Neural cell (in vitro differentiated cells): ENCODE data around the gene TRMT11. TPM values are rescaled to one million over a fixed set of nuclear protein-coding genes. Genes with fewer than 3 reads are reported as not detected.

ENCODE experiments used
- H2AFZ ChIP-seq: fragments of 200-600, 300-800 bp; sonication (generic), shearing (Covaris generic); 2 replicates; pipeline ENCODE4 v1.6.0; 2014; ENCODE audit warnings: low read depth, mild to moderate bottlenecking, antibody characterized with exemption, low read length, moderate library complexity
- H3F3A ChIP-seq: fragments of 200-600 bp; shearing (Covaris generic); 2 replicates; pipeline ENCODE4 v1.6.1; 2016; ENCODE audit warnings: mild to moderate bottlenecking, moderate library complexity, mixed read lengths, antibody characterized with exemption, low read length; ENCODE audit not compliant: insufficient read depth, poor library complexity, severe bottlenecking
- H3K27ac ChIP-seq: fragments of 200-600, 300-800 bp; sonication (generic), shearing (Covaris generic); 2 replicates; pipeline ENCODE4 v1.5.1; 2014; ENCODE audit warnings: mild to moderate bottlenecking, low read length, moderate library complexity
- H3K27me3 ChIP-seq: fragments of 300-800, 200-600 bp; sonication (generic), shearing (Covaris generic); 2 replicates; pipeline ENCODE4 v1.6.0; 2014; ENCODE audit warnings: mild to moderate bottlenecking, low read depth, low read length, moderate library complexity; ENCODE audit not compliant: insufficient read depth
- H3K36me3 ChIP-seq: fragments of 300-800, 200-600 bp; sonication (generic), shearing (Covaris generic); 2 replicates; pipeline ENCODE4 v1.5.1; 2014; ENCODE audit warnings: mild to moderate bottlenecking, antibody characterized with exemption, low read length, moderate library complexity; ENCODE audit not compliant: insufficient read depth
- H3K4me2 ChIP-seq: fragments of 300-800, 200-600 bp; sonication (generic), shearing (Covaris generic); 2 replicates; pipeline ENCODE4 v1.6.0; 2014; ENCODE audit warnings: mild to moderate bottlenecking, low read length
- H3K4me3 ChIP-seq: fragments of 300-800, 200-600 bp; sonication (generic), shearing (Covaris generic); 2 replicates; pipeline ENCODE4 v1.5.1; 2014; ENCODE audit warnings: mild to moderate bottlenecking, low read length, moderate library complexity
- H3K79me2 ChIP-seq: fragments of 200-600 bp; shearing (Covaris generic); replicated peaks from 2 replicates; pipeline ENCODE4 v1.6.0; 2014; ENCODE audit warnings: mild to moderate bottlenecking, low read length, moderate library complexity; ENCODE audit not compliant: insufficient read depth
- H3K9ac ChIP-seq: fragments of 300-800, 200-600 bp; sonication (generic), shearing (Covaris generic); 2 replicates; pipeline ENCODE4 v1.6.1; 2016; ENCODE audit warnings: mild to moderate bottlenecking, low read length, mixed read lengths
- H3K9me2 ChIP-seq: fragments of 200-600 bp; shearing (Covaris generic); 2 replicates; pipeline ENCODE4 v1.6.1; 2016; ENCODE audit warnings: mild to moderate bottlenecking, low read length, mixed read lengths; ENCODE audit not compliant: insufficient read depth
- H3K9me3 ChIP-seq: fragments of 200-600, 300-800 bp; sonication (generic), shearing (Covaris generic); 2 replicates; pipeline ENCODE4 v1.6.1; 2016; ENCODE audit warnings: mild to moderate bottlenecking, mixed run types, low read length, moderate library complexity, mixed read lengths
- H4K20me1 ChIP-seq: fragments of 200-600 bp; shearing (Covaris generic); 2 replicates; pipeline ENCODE4 v1.6.1; 2016; ENCODE audit warnings: mild to moderate bottlenecking, mixed run types; ENCODE audit not compliant: insufficient read depth
- CTCF ChIP-seq: fragments of 450-650 bp; IDR thresholded peaks from 2 replicates; pipeline ENCODE4 v1.5.1; 2014; ENCODE audit warnings: antibody characterized with exemption, mild to moderate bottlenecking, moderate library complexity; ENCODE audit not compliant: poor library complexity, severe bottlenecking
- EP300 ChIP-seq: fragments of 450-650 bp; conservative IDR thresholded peaks from 2 replicates; pipeline ENCODE4 v1.6.1; 2014; ENCODE audit warnings: antibody characterized with exemption, mild to moderate bottlenecking, moderate library complexity; ENCODE audit not compliant: poor library complexity, severe bottlenecking
- EZH2 ChIP-seq: fragments of 200-600, 300-800 bp; shearing (Covaris generic), sonication (generic); IDR thresholded peaks from 2 replicates; pipeline ENCODE4 v1.6.1; 2014; ENCODE audit warnings: antibody characterized with exemption, low read length, borderline replicate concordance, mild to moderate bottlenecking; ENCODE audit not compliant: insufficient read depth, poor library complexity, severe bottlenecking
- MXI1 ChIP-seq: fragments of 450-650 bp; conservative IDR thresholded peaks from 2 replicates; pipeline ENCODE4 v1.6.1; 2014; ENCODE audit warnings: antibody characterized with exemption, mild to moderate bottlenecking; ENCODE audit not compliant: poor library complexity, severe bottlenecking
- POLR2AphosphoS5 ChIP-seq: IDR thresholded peaks from 2 replicates; pipeline ENCODE4 v1.6.1; 2012
- RAD21 ChIP-seq: fragments of 450-650 bp; conservative IDR thresholded peaks from 2 replicates; pipeline ENCODE4 v1.6.1; 2014; ENCODE audit warnings: antibody characterized with exemption, mild to moderate bottlenecking, moderate library complexity
- REST ChIP-seq: IDR thresholded peaks from 2 replicates; pipeline ENCODE4 v1.6.1; 2012; ENCODE audit warnings: borderline replicate concordance
- SMC3 ChIP-seq: fragments of 450-650 bp; conservative IDR thresholded peaks from 2 replicates; pipeline ENCODE4 v1.6.1; 2014; ENCODE audit warnings: antibody characterized with exemption, mild to moderate bottlenecking, moderate library complexity; ENCODE audit not compliant: poor library complexity
- TAF1 ChIP-seq: IDR thresholded peaks from 2 replicates; pipeline ENCODE4 v1.6.1; 2012; ENCODE audit warnings: low read depth
- polyA plus RNA-seq: library from polyadenylated mRNA; depleted of rRNA; stranded (reverse); fragments of >200 nt; gene quantifications from 2 replicates; pipeline ENCODE4 v1.2.3, GENCODE V29; 2014

Gene TRMT11
- polyA plus RNA-seq, 1 donor from 2014 or later, result 37.6 TPM

- Histone ChIP-seq H3K36me3 (no peaks in the 10 kb centered on the region), H3K9ac (no peak overlapping the region), H4K20me1 (no peaks in the 10 kb centered on the region), H3K9me2 (no peaks in the 10 kb centered on the region), H3K27me3 (no peaks in the 10 kb centered on the region), H3K27ac (no peak overlapping the region), H3F3A (no peaks in the 10 kb centered on the region), H3K9me3 (no peaks in the 10 kb centered on the region), H3K4me3 (no peak overlapping the region), H3K79me2 (no peaks in the 10 kb centered on the region), H2AFZ (no peak overlapping the region), H3K4me2 (no peak overlapping the region)
- TF ChIP-seq EP300 (no peak), TAF1 (no peak), MXI1 (no peak), POLR2AphosphoS5 (no peak), CTCF (no peak), REST (no peak), SMC3 (no peak), EZH2 (no peak), RAD21 (no peak)
Measured at GRCh38 chr6:125948455-125948854, 37.9 kb upstream of the TRMT11 start.

- no peaks in the 10 kb centered on the region for H3F3A ChIP-seq
- no peak overlapping the region for H3K27ac ChIP-seq
- no peaks in the 10 kb centered on the region for H3K79me2 ChIP-seq
- no peaks in the 10 kb centered on the region for H3K9me3 ChIP-seq
- H4K20me1 ChIP-seq, result no peaks in the 10 kb centered on the region
- no peak overlapping the region for H3K9ac ChIP-seq
- H3K9me2 ChIP-seq, result no peaks in the 10 kb centered on the region
- H3K4me2 ChIP-seq, result no peak overlapping the region
- no peak overlapping the region for H3K4me3 ChIP-seq
- TF ChIP-seq TAF1 (no peak), RAD21 (no peak), CTCF (no peak), MXI1 (no peak), POLR2AphosphoS5 (no peak), EP300 (no peak), EZH2 (no peak), REST (no peak), SMC3 (no peak)
- no peak overlapping the region for H2AFZ ChIP-seq
- H3K27me3 ChIP-seq, result no peaks in the 10 kb centered on the region
- no peaks in the 10 kb centered on the region for H3K36me3 ChIP-seq
Measured at GRCh38 chr6:125949069-125949468, 37.3 kb upstream of the TRMT11 start.
